DMS114 treated with DMSO at 0.1 percent for 48 hours (cell line): ENCODE data around the gene CDKN1C.

Experiments
- DNase-seq: peaks from one replicate; lab custom pipeline; 2025; ENCODE audit not compliant: unreplicated experiment; lab: John Stamatoyannopoulos, UW

CDKN1C gene

DNA sequence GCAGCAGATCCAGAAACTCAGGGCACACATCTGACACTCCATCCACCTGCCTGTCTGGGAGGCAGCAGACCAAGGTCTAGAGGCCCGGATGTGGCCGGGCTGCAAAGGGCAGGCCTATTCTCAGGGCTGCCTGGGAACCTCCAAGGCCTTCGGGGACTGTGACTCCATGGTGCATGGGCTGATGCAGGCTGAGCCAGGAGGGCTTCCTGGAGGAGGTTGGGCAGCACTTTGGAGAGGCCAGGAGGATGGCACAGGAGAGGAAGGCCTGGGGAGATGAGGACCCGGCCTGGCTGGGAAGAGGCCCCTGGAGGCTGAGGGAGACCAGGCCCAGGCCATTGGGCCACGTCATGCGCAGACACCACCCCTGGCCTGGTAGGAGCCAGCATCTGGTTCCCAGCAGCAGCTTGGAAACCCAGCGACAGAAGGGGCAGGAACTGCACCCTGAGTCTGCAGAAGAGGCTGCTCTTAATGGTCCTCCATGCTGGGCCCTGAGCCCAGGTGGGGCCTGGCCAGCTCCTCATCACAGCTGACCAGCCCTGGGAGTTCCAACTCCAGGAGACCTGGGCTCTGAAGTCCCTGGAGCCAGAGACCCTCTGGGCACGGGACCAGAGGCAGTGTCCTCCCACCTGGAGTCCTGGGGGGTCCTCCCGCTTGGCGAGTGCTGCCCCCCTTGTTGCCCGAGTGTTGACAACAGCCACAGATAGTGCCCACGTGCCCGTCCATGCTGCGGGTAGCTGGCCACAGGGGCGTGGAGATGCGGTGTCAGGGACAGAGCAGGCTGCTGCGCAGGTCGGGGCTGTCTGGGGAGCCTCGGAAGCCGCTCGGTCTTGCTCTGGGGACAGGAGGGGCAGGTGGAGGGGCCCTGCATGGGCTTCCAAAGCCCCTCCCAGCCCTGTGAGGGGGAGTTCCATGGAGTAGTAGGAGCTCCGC, 38.1 kb upstream of the CDKN1C start:
- no peak for DNase-seq

GRCh38 chr11:2922655-2923054, 37.1 kb upstream of the CDKN1C start:
- DNase-seq = no peak

DNA sequence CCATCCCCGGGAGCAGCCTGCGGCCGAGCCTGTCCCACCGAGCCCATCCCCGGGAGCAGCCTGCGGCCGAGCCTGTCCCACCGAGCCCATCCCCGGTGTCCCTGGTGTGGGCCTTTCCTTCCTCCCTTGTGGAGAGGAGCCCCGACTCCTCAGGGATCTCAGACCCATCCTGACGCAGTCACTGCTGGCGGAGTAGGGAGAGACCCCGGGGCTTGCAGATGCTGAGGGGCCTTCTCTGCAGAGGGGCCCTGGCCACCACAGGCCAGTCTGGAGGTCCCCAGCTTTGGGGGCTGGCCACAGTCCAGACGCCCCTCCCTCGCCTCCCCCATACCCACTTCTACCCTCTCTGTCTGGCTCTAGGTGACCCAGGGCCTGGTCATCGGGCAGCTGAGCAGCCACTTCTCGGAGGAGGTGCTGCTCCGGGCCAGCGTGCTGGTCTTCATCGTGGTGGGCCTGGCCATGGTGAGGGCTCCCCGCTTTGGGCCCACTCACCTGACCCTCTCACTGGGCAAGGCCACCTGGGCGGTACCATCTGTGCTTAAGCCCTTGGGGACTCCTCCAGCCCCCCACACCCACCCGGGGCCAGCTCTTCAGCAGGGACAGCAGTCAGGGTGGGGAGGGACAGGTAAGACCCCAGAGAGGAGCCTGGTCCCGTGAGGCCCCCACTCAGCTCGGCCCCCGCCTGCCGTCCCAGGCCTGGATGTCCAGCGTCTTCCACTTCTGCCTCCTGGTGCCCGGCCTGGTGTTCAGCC, 36.3 kb upstream of the CDKN1C start:
- DNase-seq = no peak

GRCh38 chr11:2921261-2921660, 35.7 kb upstream of the CDKN1C start:
- DNase-seq = no peak

- DNase-seq = no peak
Observed at GRCh38 chr11:2920343-2920742, 34.8 kb upstream of the CDKN1C start.

DNA sequence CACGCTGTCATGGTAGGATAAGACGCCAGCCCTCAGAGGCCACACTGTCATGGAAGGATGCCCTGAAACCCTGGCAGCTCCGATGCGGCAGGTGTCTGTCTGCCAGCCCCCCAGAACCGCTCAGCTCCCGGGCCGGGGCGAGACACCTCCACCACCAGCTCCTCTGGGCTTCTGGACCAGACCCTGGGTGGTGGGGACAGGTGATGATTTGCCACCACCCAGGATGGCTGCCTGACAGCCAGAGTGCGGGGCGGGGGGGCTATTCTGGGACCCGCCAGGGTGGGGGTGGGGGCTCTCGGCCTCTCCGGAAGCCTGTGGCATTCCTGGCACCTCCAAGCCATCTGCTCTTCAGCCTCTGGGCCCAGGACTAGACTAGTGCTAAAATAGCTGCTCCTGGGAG, 34.3 kb upstream of the CDKN1C start:
- no peak for DNase-seq

- no peak for DNase-seq
Observed at GRCh38 chr11:2919188-2919587, 33.6 kb upstream of the CDKN1C start.

DNA sequence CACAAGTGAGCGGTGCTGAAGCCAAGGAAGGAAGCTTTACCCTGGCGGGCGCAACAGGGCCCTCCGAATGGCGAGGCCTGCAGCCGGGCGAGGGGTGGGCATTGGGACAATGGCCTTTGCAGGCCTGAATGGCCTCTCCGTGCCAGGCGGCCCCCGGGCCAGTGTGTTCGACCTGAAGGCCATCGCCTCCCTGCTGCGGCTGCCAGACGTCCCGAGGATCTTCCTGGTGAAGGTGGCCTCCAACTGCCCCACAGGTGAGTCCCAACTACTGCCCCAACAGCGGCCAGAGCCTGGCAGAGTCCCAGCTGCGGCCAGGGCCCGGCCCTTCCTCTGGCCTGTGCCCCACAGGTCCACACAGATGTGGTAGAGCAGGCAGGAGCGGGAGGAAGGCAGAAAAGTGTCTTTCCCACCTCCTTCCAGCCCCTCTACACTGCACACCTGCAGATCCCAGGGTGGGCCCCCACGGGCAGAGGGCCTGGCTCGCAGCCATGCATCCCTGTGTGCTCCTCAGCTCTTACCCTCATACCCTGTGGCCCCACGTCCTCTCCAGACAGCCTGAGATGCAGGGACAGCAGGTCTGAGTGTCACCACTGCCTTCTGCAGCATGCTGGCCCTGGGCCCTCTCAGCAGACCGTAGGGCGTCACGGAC, 32.4 kb upstream of the CDKN1C start:
- no peak for DNase-seq

DNA sequence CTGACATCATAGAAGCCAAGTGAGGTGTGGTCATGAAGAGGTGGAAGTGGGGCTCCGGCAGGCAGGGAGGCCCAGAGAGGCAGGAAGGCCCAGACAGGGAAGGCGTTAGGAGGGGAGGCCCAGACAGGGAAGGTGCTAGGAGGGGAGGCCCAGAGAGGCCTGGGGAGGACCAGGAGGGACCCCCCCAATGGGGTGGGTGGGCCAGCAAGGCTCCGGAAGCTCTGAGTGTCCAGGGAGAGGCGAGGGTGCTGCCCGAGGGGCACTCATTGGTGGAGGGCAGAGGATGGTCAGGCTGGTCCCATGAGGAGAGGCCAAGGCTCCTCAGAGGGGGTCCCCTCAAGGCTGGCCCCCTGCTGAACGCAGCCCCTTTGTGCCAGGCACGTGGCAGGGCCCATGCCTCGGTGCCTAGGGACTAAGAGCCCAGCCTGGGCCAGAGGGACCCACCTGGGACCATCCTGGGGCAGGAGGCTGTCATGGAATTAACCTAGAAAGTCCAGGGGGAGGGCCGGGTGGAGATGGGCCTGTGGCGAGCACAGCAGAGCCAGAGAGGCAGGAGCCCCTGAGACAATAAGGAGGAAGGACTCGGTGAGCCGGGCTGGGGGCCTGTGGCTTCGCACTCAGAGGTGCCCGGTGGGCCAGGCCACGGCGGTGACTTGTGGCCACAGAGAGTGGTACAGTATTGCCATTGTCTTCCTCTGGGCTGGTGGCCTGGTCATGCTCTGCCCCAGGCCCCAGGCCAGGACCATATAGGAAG, 31.5 kb upstream of the CDKN1C start:
- no peak for DNase-seq

DNA sequence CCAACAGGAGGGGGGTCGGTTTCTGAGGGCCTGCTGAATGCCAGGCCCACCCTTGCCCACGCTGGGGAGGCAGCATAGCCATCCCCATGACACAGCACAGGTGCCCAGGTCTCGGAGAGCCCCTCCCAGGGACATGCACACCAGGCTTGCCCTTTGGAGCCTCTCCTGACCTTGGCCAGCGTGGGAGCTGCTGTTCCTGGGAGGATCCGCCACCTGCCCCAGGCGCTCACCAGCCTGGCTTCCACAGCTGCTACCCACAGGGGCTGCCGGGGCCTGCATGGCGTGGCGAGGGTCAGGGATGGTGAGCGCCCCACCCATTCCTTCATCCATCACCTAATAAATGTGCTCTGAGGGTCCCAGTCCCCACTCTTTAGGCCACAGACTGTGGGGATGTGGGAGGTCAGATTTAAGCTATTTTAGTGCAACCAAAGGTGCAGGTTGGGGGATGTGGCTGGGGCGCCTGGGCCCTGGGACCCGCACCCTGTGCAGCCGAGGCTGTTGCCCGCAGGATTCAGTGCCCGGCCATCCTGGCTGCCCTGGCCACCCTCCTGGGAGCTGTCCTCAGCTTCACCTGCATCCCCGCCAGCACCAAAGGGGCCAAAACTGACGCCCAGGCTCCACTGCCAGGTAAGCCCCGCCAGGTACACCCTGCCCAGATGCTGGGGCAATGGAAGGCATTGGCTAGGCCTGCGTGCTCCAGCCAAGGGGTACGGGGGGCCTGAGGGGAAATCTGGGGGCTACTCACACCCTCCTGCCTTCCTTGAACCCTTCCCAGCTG, 30.7 kb upstream of the CDKN1C start:
- no peak for DNase-seq

DNA sequence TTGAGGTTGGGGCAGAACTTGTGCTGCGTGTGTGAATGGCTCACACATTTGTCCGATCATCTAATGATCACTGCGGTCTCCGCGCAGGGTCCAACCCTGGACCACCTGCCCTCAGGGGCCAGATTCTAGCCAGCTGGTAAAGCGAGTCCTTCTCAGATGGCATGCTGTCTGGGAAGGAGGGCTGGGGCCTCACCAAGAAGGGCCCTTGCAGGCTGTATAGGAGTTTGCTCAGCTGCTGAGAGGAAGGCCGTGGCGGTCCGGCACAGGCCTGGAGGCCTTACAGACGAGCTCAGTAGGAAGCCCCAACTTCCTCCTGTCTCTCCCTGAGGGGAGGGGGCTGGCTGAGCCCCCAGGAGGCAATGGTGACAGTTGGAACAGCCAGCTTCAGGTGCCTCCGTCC, 29.9 kb upstream of the CDKN1C start:
- no peak for DNase-seq

- no peak for DNase-seq
Observed at GRCh38 chr11:2914455-2915195, 29.1 kb upstream of the CDKN1C start.

DNA sequence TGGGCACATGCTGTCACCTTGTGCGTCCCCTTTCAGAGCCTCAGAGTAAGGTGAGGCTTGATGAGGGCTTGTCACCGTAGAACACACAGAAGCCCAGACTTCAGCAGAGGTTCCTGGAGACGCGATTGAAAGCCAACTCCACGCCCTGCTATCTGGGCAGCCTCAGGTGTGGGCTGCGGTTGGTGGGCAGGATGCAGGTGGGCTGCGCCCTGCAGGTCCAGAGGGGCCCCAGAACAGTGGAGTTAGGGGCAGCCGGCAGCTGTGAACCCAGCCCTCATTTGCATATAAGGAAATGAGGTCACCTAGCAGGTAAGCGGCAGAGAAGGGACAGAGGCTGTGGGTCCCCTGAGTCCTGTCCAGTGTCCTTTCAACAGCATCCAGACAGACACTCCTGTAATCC, 28.2 kb upstream of the CDKN1C start:
- DNase-seq = no peak

DNA sequence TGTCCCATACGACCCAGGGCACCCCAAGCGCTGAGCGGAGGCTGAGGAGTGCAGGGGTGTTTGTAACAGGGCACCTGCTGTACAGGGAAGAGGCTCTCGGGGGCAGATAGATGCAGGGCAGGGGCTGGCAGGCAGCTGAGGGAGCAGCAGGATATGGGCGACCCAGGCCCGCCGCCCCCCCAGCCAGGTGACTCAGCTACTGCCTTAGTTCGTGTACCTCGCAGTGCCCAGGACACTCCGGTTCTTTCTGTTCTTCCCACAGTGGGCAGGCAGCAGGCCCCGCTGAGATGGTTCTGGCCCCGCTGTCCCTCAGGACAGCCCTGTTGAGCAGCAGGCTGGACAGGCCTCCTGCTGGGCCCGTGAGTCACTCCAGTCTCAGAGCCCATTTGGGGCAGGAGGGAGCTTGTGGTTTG, 27.4 kb upstream of the CDKN1C start:
- DNase-seq = no peak

GRCh38 chr11:2912498-2912897, 26.9 kb upstream of the CDKN1C start:
- DNase-seq = no peak

DNA sequence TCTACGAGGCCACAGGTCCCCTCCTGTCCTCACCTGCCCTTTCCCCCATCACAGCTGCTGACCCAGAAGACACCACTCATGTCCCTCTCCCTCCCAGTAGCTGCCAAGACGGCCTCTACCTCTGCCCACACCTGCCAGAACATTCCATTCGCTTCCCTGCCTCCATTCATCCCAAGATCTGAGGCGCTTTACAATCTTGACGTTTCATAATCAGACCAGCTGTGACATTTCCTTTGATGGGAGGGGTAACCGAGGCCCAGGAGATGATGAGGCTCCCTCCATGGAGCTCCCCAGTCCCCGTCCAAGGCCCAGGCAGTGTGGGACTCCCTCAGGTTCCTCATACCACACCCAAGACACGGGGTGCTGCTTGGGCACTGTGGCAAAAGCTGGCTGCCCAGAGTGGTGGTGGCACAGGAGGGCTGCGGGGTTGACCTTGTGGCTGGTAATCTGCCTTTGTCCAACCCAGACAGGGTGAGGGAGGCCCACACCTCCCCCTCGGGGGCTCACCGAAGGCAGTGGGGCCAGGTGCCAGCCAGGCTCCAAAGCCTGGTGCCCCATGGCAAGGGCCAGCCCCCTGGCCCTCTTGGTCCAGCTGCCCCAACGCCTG, 26.3 kb upstream of the CDKN1C start:
- DNase-seq = no peak

- DNase-seq = no peak
Observed at GRCh38 chr11:2911088-2911784, 25.7 kb upstream of the CDKN1C start.

DNA sequence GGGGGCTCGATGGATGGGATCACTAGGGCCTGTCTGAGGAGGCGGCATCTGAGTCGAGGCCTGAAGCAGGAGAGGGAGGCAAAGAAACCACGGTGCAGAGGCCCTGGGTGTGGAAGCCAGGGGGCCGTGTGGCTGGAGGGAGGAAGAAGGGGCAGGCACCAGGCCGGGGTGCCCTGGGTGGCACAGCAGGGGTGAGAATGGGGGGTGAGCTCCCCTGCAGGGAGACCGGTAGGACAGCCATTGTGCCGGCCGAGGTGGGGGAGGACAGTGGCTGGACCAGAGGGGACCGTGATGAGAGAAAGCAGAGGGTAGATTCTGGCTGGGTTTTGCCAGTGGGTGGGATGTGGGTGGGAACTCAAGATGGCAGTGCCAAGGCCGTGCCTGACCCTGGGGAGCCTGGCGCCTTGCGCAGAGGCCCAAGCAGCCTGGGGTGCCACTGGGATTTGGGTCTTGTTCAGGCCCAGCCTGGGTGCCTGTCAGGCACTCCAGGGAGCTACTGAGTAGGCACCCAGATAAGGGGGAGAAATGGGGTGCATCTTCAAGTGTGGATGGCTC, 24.9 kb upstream of the CDKN1C start:
- DNase-seq = no peak
